GM23338 (cell line): ENCODE measurements around the gene PRPF39. TPM values are rescaled to one million over a fixed set of nuclear protein-coding genes. Genes with fewer than 3 reads are reported as not detected.

Source experiments
- ATAC-seq: fragments of 200-7000 bp; cut with Tn5 transposase; 3 replicates; pipeline ENCODE4 v1.9.1; 2020
- DNase-seq: peaks from one replicate; pipeline ENCODE4 v3.0.0-alpha.2; 2015; ENCODE audit warnings: low spot score
- H2AFZ ChIP-seq: fragments of 200-600 bp; sonication (generic); 2 replicates; pipeline ENCODE4 v1.8.0; 2016; ENCODE audit warnings: antibody characterized with exemption, mild to moderate bottlenecking, moderate library complexity
- H3F3A ChIP-seq: fragments of 200-600 bp; sonication (generic); replicated peaks from 2 replicates; pipeline ENCODE4 v1.8.0; 2017; ENCODE audit warnings: antibody characterized with exemption, mixed run types, low read depth
- H3K27ac ChIP-seq: fragments of 200-600 bp; sonication (generic); 2 replicates; pipeline ENCODE4 v1.6.1; 2016; ENCODE audit warnings: low read depth
- H3K27me3 ChIP-seq: fragments of 200-600 bp; sonication (generic); 2 replicates; pipeline ENCODE4 v1.8.0; 2016; ENCODE audit warnings: mild to moderate bottlenecking, mixed run types, moderate library complexity; ENCODE audit not compliant: insufficient read depth
- H3K36me3 ChIP-seq: fragments of 200-600 bp; sonication (generic); 2 replicates; pipeline ENCODE4 v1.8.0; 2016; ENCODE audit warnings: mild to moderate bottlenecking; ENCODE audit not compliant: insufficient read depth
- H3K4me1 ChIP-seq: fragments of 200-600 bp; sonication (generic); 2 replicates; pipeline ENCODE4 v1.8.0; 2016; ENCODE audit warnings: mild to moderate bottlenecking, moderate library complexity; ENCODE audit not compliant: insufficient read depth
- H3K4me2 ChIP-seq: fragments of 200-600 bp; sonication (generic); 2 replicates; pipeline ENCODE4 v1.7.1; 2017; ENCODE audit warnings: mixed run types
- H3K4me3 ChIP-seq: fragments of 200-600 bp; sonication (generic); 2 replicates; pipeline ENCODE4 v1.6.1; 2016; ENCODE audit warnings: mixed run types
- H3K79me2 ChIP-seq: fragments of 200-600 bp; sonication (generic); replicated peaks from 2 replicates; pipeline ENCODE4 v1.8.0; 2017; ENCODE audit warnings: mild to moderate bottlenecking; ENCODE audit not compliant: insufficient read depth
- H3K9me2 ChIP-seq: fragments of 200-600 bp; sonication (generic); 2 replicates; pipeline ENCODE4 v1.8.0; 2017; ENCODE audit not compliant: insufficient read depth
- H4K20me1 ChIP-seq: fragments of 200-600 bp; sonication (generic); replicated peaks from 2 replicates; pipeline ENCODE4 v1.8.0; 2017; ENCODE audit warnings: mild to moderate bottlenecking; ENCODE audit not compliant: insufficient read depth
- H3K27ac Mint-ChIP-seq: 2 replicates; pipeline ENCODE4 v1.8.0; 2020; ENCODE audit warnings: inconsistent platforms, mild to moderate bottlenecking, moderate library complexity, mixed read lengths
- H3K27me3 Mint-ChIP-seq: 3 replicates; pipeline ENCODE4 v1.8.0; 2022; ENCODE audit warnings: low read depth, mild to moderate bottlenecking, moderate library complexity, mixed read lengths, inconsistent platforms; ENCODE audit not compliant: insufficient read depth, poor library complexity
- H3K36me3 Mint-ChIP-seq: 3 replicates; pipeline ENCODE4 v1.8.0; 2021; ENCODE audit warnings: low read depth, mild to moderate bottlenecking, inconsistent platforms, moderate library complexity, mixed read lengths
- H3K4me1 Mint-ChIP-seq: 3 replicates; pipeline ENCODE4 v1.8.0; 2020; ENCODE audit warnings: mild to moderate bottlenecking, inconsistent platforms, mixed read lengths
- H3K4me3 Mint-ChIP-seq: 3 replicates; pipeline ENCODE4 v1.8.0; 2021; ENCODE audit warnings: moderate library complexity, mild to moderate bottlenecking, inconsistent platforms, mixed read lengths
- H3K9me3 Mint-ChIP-seq: 3 replicates; pipeline ENCODE4 v1.8.0; 2020; ENCODE audit warnings: moderate library complexity, mild to moderate bottlenecking, inconsistent platforms, mixed read lengths
- EZH2 ChIP-seq: fragments of 200-600 bp; sonication (generic); IDR thresholded peaks from one replicate; pipeline ENCODE4 v1.8.0; 2017; ENCODE audit warnings: antibody characterized with exemption, mild to moderate bottlenecking, low read depth; ENCODE audit not compliant: unreplicated experiment
- EZH2phosphoT487 ChIP-seq: fragments of 200-600 bp; sonication (generic); IDR thresholded peaks from one replicate; pipeline ENCODE4 v1.8.1; 2018; ENCODE audit warnings: antibody characterized with exemption; ENCODE audit not compliant: unreplicated experiment
- JUNB ChIP-seq: IDR thresholded peaks from one replicate; pipeline ENCODE4 v1.6.1; 2016; ENCODE audit warnings: antibody characterized with exemption; ENCODE audit not compliant: unreplicated experiment
- NANOG ChIP-seq: IDR thresholded peaks from 2 replicates; pipeline ENCODE4 v1.6.1; 2016; ENCODE audit warnings: antibody characterized with exemption, borderline replicate concordance
- POLR2AphosphoS5 ChIP-seq: IDR thresholded peaks from 2 replicates; pipeline ENCODE4 v1.6.1; 2016; ENCODE audit warnings: antibody characterized with exemption, low read depth
- REST ChIP-seq: IDR thresholded peaks from one replicate; pipeline ENCODE4 v1.6.1; 2018; ENCODE audit warnings: antibody characterized with exemption; ENCODE audit not compliant: unreplicated experiment
- STAT1 ChIP-seq: IDR thresholded peaks from one replicate; pipeline ENCODE4 v1.6.1; 2016; ENCODE audit warnings: antibody characterized with exemption; ENCODE audit not compliant: unreplicated experiment
- ZNF114 ChIP-seq: fragments of 250-450 bp; sonication (Bioruptor Pico); IDR thresholded peaks from 2 replicates; pipeline ENCODE4 v1.5.0; 2020; ENCODE audit warnings: mild to moderate bottlenecking, moderate library complexity
- ZNF331 ChIP-seq: fragments of 250-450 bp; sonication (Bioruptor Pico); IDR thresholded peaks from 2 replicates; pipeline ENCODE4 v1.5.0; 2020; ENCODE audit warnings: low read depth, mild to moderate bottlenecking, moderate library complexity
- ZNF462 ChIP-seq: fragments of 250-450 bp; sonication (Bioruptor Pico); IDR thresholded peaks from 2 replicates; pipeline ENCODE4 v1.5.0; 2020; ENCODE audit warnings: mild to moderate bottlenecking, moderate library complexity
- polyA plus RNA-seq: library from polyadenylated mRNA; unstranded; fragments of >200 nt; fragmentation: Nextera tagmentation; extraction: Ambion mirVana; gene quantifications from 2 replicates; pipeline ENCODE4 v1.2.1, GENCODE V29; 2016
- total RNA-seq: library from RNA; depleted of rRNA; stranded (reverse); fragments of >200 nt; shearing (Covaris generic); gene quantifications from 2 replicates; pipeline ENCODE4 v1.2.3, GENCODE V29; 2014

Gene PRPF39
- total and polyA plus RNA-seq, 2 experiments from 2014 or later, result 30.7 to 56.9 TPM

GRCh38 chr14:45048385-45048784, 35.5 kb upstream of the PRPF39 start:
- H3K27ac ChIP-seq, result no peak overlapping the region
- H3F3A ChIP-seq, result no peaks in the 10 kb centered on the region
- H3K27me3 ChIP-seq, result no peaks in the 10 kb centered on the region
- Mint-ChIP-seq H3K36me3 (peaks cover 16% of the 10 kb centered on the region), H3K27ac (no peak overlapping the region), H3K4me3 (no peak overlapping the region), H3K9me3 (no peaks in the 10 kb centered on the region), H3K27me3 (peaks cover 2% of the 10 kb centered on the region), H3K4me1 (no peaks in the 10 kb centered on the region)
- ATAC-seq, result no peak
- no peak overlapping the region for H3K4me2 ChIP-seq
- no peaks in the 10 kb centered on the region; the same call in 1 of the 2 replicates for H4K20me1 ChIP-seq
- TF ChIP-seq ZNF462 (CRISPR knock-in tag) (no peak), POLR2AphosphoS5 (no peak), EZH2phosphoT487 (no peak), ZNF114 (CRISPR knock-in tag) (no peak), EZH2 (no peak), REST (no peak), ZNF331 (CRISPR knock-in tag) (no peak), JUNB (no peak), STAT1 (no peak), NANOG (no peak)
- no peak for DNase-seq
- no peaks in the 10 kb centered on the region for H3K9me2 ChIP-seq
- H3K79me2 ChIP-seq, result no peaks in the 10 kb centered on the region
- H3K4me1 ChIP-seq, result no peaks in the 10 kb centered on the region
- H3K36me3 ChIP-seq, result no peaks in the 10 kb centered on the region; the same call in 1 of the 2 replicates
- H3K4me3 ChIP-seq, result no peak overlapping the region
- H2AFZ ChIP-seq, result no peak overlapping the region
